ENCODE results near the gene UMODL1.

Gene UMODL1

GRCh38 chr21:42164064-42164789 lies 93.1 kb downstream of the UMODL1 start:
- DNase-seq (ENCODE audit: low read depth in 1 of 2, low spot score in 1 of 2): peak in 1 of 2 experiments; percentile 64
- Histone ChIP-seq H3K27ac (replicated peaks) (no peak overlapping the region), H3K27me3 (ENCODE audit: insufficient read depth, poor library complexity, severe bottlenecking) (no peaks in the 10 kb centered on the region), H3K4me3 (replicated peaks; ENCODE audit: insufficient read depth, low read length) (no peak overlapping the region)
- TF ChIP-seq GABPA (IDR thresholded peaks at IDR 0.05; ENCODE audit: low read depth) (no peak), CTCF (IDR thresholded peaks at IDR 0.05; ENCODE audit: insufficient read depth, low read length) (peak; percentile 52)

DNA sequence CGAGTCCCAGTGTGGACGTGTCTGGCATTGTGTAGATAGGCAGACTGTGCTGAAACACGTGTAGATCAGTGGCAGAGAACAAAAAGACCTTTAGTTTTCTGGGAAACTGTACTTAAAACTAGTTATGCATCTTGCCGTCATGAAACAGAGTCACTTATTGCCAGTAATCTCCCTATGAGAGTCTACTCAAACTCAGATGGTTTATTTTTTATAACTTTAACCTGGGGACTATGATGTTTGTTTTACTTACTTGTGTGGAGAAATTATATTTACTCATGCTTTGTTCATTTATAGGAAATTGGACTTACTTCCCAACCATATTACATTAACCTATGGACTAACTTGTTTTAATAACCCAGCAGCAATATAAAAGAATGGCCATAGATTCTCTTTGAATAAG lies 93.7 kb downstream of the UMODL1 start:
- TF ChIP-seq SPI1 (IDR thresholded peaks at IDR 0.05; ENCODE audit: borderline replicate concordance, low read depth) (no peak), GABPA (IDR thresholded peaks at IDR 0.05; ENCODE audit: low read depth) (no peak), POLR2AphosphoS5 (IDR thresholded peaks at IDR 0.05; ENCODE audit: low read depth) (no peak)
- TF ChIP-seq, protein P1, sequence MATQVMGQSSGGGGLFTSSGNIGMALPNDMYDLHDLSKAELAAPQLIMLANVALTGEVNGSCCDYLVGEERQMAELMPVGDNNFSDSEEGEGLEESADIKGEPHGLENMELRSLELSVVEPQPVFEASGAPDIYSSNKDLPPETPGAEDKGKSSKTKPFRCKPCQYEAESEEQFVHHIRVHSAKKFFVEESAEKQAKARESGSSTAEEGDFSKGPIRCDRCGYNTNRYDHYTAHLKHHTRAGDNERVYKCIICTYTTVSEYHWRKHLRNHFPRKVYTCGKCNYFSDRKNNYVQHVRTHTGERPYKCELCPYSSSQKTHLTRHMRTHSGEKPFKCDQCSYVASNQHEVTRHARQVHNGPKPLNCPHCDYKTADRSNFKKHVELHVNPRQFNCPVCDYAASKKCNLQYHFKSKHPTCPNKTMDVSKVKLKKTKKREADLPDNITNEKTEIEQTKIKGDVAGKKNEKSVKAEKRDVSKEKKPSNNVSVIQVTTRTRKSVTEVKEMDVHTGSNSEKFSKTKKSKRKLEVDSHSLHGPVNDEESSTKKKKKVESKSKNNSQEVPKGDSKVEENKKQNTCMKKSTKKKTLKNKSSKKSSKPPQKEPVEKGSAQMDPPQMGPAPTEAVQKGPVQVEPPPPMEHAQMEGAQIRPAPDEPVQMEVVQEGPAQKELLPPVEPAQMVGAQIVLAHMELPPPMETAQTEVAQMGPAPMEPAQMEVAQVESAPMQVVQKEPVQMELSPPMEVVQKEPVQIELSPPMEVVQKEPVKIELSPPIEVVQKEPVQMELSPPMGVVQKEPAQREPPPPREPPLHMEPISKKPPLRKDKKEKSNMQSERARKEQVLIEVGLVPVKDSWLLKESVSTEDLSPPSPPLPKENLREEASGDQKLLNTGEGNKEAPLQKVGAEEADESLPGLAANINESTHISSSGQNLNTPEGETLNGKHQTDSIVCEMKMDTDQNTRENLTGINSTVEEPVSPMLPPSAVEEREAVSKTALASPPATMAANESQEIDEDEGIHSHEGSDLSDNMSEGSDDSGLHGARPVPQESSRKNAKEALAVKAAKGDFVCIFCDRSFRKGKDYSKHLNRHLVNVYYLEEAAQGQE (IDR thresholded peaks at IDR 0.05; ENCODE audit: insufficient replicate concordance, low read depth): no peak
- H3K4me3 ChIP-seq (replicated peaks; ENCODE audit: insufficient read depth, low read length): no peak overlapping the region
- no peak overlapping the region for H3K27ac ChIP-seq (replicated peaks)
- no peaks in the 10 kb centered on the region for H3K27me3 ChIP-seq (ENCODE audit: insufficient read depth, poor library complexity, severe bottlenecking)
- no peak for DNase-seq (ENCODE audit: low read depth in 1 of 2, low spot score in 1 of 2)

DNA sequence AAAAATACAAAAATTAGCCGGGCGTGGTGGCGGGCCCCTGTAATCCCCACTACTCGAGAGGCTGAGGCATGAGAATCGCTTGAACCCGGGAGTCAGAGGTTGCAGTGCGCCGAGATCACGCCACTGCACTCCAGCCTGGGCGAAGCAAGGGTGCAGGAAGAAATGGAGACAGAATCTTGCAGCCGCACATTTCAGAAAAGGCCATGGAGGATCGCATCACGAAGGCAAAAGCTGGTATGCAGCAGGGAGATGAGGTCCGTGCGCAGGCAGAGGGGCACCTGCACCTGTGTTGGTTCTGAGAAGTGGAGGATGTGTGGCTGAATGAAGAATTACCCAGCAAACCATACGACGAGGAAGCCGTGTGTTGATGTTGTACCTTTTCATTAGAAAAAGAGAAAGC lies 94.8 kb downstream of the UMODL1 start:
- H3K4me3 ChIP-seq (replicated peaks; ENCODE audit: insufficient read depth, low read length): no peak overlapping the region
- no peaks in the 10 kb centered on the region for H3K27me3 ChIP-seq (ENCODE audit: insufficient read depth, poor library complexity, severe bottlenecking)
- H3K27ac ChIP-seq (replicated peaks): no peak overlapping the region
- DNase-seq (ENCODE audit: low read depth in 1 of 2, low spot score in 1 of 2): no peak
- TF ChIP-seq SPI1 (IDR thresholded peaks at IDR 0.05; ENCODE audit: borderline replicate concordance, low read depth) (no peak), POLR2AphosphoS5 (IDR thresholded peaks at IDR 0.05; ENCODE audit: low read depth) (no peak), GABPA (IDR thresholded peaks at IDR 0.05; ENCODE audit: low read depth) (no peak), CTCF (IDR thresholded peaks at IDR 0.05; ENCODE audit: insufficient read depth, low read length) (no peak)
- TF ChIP-seq, protein P1 (IDR thresholded peaks at IDR 0.05; ENCODE audit: insufficient replicate concordance, low read depth): no peak

GRCh38 chr21:42169758-42170157 lies 98.6 kb downstream of the UMODL1 start:
- TF ChIP-seq POLR2AphosphoS5 (IDR thresholded peaks at IDR 0.05; ENCODE audit: low read depth) (no peak), GABPA (IDR thresholded peaks at IDR 0.05; ENCODE audit: low read depth) (no peak), SPI1 (IDR thresholded peaks at IDR 0.05; ENCODE audit: borderline replicate concordance, low read depth) (no peak), CTCF (IDR thresholded peaks at IDR 0.05; ENCODE audit: insufficient read depth, low read length) (no peak)
- TF ChIP-seq, protein P1 (IDR thresholded peaks at IDR 0.05; ENCODE audit: insufficient replicate concordance, low read depth): no peak
- DNase-seq (ENCODE audit: low read depth in 1 of 2, low spot score in 1 of 2): no peak
- Histone ChIP-seq H3K4me3 (replicated peaks; ENCODE audit: insufficient read depth, low read length) (no peak overlapping the region), H3K27me3 (ENCODE audit: insufficient read depth, poor library complexity, severe bottlenecking) (no peaks in the 10 kb centered on the region), H3K27ac (replicated peaks) (no peak overlapping the region)
